Midbrain (tissue), 1 donor: ENCODE data around the gene CDYL.

ENCODE experiments used
- DNase-seq: peaks from one replicate; lab custom pipeline; 2025; lab: John Stamatoyannopoulos, UW

The CDYL gene

GRCh38 chr6:4884646-4885340 lies 108.6 kb downstream of the CDYL start:
- no peak for DNase-seq

GRCh38 chr6:4885341-4885933 lies 109.2 kb downstream of the CDYL start:
- no peak for DNase-seq

GRCh38 chr6:4888841-4889240 lies 112.6 kb downstream of the CDYL start:
- DNase-seq = no peak

- no peak for DNase-seq
These were observed 113.5 kb downstream of the CDYL start for GRCh38 chr6:4889701-4890100.

GRCh38 chr6:4890191-4890590 lies 114.0 kb downstream of the CDYL start:
- no peak for DNase-seq

- no peak for DNase-seq
These were observed 114.4 kb downstream of the CDYL start for GRCh38 chr6:4890627-4891026.

GRCh38 chr6:4891141-4891540 lies 114.9 kb downstream of the CDYL start:
- DNase-seq = no peak

- no peak for DNase-seq
These were observed 116.7 kb downstream of the CDYL start for GRCh38 chr6:4892785-4893485.

- DNase-seq = no peak
These were observed 117.8 kb downstream of the CDYL start for GRCh38 chr6:4894049-4894448.

- no peak for DNase-seq
These were observed 119.8 kb downstream of the CDYL start for GRCh38 chr6:4895971-4896370.

GRCh38 chr6:4896401-4896800 lies 120.2 kb downstream of the CDYL start:
- DNase-seq = no peak

- no peak for DNase-seq
These were observed 123.2 kb downstream of the CDYL start for GRCh38 chr6:4899249-4900034.

- no peak for DNase-seq
These were observed 125.3 kb downstream of the CDYL start for GRCh38 chr6:4901386-4902061.

GRCh38 chr6:4902363-4902762 lies 126.2 kb downstream of the CDYL start:
- DNase-seq = no peak

GRCh38 chr6:4903121-4903520 lies 126.9 kb downstream of the CDYL start:
- no peak for DNase-seq

- no peak for DNase-seq
These were observed 127.7 kb downstream of the CDYL start for GRCh38 chr6:4903751-4904370.

- no peak for DNase-seq
These were observed 128.3 kb downstream of the CDYL start for GRCh38 chr6:4904461-4905025.

- DNase-seq = no peak
These were observed 129.6 kb downstream of the CDYL start for GRCh38 chr6:4905826-4906225.

- DNase-seq = no peak
These were observed 130.4 kb downstream of the CDYL start for GRCh38 chr6:4906293-4907276.

GRCh38 chr6:4907602-4908001 lies 131.4 kb downstream of the CDYL start:
- DNase-seq = no peak
